ENCODE data around the gene BBOX1.
"Not testable (repeated sequence)": the region's sequence is repeated elsewhere in the genome, so short reads cannot be mapped to it uniquely, and the experiment has no call there.

Gene BBOX1

DNA sequence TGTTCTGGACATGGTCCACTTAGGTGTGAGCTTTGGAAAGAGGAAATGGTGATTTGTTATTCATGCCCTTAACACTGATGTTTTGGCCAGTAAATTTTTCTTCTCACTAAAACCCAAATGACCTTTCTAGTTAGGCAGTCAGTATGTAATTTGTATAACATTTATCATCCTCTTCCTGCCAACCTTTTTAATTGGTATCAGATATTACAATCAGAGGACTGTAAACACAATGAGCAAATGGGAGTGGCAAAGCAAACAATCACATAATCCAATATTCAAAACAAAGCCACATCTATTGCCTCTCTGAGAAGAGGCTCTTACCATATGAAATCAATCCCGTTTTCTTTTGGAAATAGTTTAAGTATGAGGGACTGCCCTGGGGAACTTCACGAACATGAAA is 49.1 kb downstream of the BBOX1 start:
- ATAC-seq, result no peak
- TF ChIP-seq, protein P1, sequence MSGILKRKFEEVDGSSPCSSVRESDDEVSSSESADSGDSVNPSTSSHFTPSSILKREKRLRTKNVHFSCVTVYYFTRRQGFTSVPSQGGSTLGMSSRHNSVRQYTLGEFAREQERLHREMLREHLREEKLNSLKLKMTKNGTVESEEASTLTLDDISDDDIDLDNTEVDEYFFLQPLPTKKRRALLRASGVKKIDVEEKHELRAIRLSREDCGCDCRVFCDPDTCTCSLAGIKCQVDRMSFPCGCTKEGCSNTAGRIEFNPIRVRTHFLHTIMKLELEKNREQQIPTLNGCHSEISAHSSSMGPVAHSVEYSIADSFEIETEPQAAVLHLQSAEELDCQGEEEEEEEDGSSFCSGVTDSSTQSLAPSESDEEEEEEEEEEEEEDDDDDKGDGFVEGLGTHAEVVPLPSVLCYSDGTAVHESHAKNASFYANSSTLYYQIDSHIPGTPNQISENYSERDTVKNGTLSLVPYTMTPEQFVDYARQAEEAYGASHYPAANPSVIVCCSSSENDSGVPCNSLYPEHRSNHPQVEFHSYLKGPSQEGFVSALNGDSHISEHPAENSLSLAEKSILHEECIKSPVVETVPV (CRISPR knock-in tag; IDR thresholded peaks at IDR 0.05), result no peak
- TF ChIP-seq, protein P2, sequence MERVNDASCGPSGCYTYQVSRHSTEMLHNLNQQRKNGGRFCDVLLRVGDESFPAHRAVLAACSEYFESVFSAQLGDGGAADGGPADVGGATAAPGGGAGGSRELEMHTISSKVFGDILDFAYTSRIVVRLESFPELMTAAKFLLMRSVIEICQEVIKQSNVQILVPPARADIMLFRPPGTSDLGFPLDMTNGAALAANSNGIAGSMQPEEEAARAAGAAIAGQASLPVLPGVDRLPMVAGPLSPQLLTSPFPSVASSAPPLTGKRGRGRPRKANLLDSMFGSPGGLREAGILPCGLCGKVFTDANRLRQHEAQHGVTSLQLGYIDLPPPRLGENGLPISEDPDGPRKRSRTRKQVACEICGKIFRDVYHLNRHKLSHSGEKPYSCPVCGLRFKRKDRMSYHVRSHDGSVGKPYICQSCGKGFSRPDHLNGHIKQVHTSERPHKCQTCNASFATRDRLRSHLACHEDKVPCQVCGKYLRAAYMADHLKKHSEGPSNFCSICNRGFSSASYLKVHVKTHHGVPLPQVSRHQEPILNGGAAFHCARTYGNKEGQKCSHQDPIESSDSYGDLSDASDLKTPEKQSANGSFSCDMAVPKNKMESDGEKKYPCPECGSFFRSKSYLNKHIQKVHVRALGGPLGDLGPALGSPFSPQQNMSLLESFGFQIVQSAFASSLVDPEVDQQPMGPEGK (CRISPR knock-in tag; IDR thresholded peaks at IDR 0.05; ENCODE audit: borderline replicate concordance), result no peak
- TF ChIP-seq ZC3H10 (CRISPR knock-in tag; IDR thresholded peaks at IDR 0.05) (no peak), SNAI2 (CRISPR knock-in tag; IDR thresholded peaks at IDR 0.05) (no peak), BACH2 (CRISPR knock-in tag; IDR thresholded peaks at IDR 0.05; ENCODE audit: borderline replicate concordance) (no peak), OSR1 (CRISPR knock-in tag; IDR thresholded peaks at IDR 0.05) (no peak), TCF4 (CRISPR knock-in tag; IDR thresholded peaks at IDR 0.05; ENCODE audit: borderline replicate concordance) (no peak), ZFP30 (CRISPR knock-in tag; IDR thresholded peaks at IDR 0.05) (no peak), TOX (CRISPR knock-in tag; IDR thresholded peaks at IDR 0.05; ENCODE audit: borderline replicate concordance) (no peak)
- TF ChIP-seq, protein P3, sequence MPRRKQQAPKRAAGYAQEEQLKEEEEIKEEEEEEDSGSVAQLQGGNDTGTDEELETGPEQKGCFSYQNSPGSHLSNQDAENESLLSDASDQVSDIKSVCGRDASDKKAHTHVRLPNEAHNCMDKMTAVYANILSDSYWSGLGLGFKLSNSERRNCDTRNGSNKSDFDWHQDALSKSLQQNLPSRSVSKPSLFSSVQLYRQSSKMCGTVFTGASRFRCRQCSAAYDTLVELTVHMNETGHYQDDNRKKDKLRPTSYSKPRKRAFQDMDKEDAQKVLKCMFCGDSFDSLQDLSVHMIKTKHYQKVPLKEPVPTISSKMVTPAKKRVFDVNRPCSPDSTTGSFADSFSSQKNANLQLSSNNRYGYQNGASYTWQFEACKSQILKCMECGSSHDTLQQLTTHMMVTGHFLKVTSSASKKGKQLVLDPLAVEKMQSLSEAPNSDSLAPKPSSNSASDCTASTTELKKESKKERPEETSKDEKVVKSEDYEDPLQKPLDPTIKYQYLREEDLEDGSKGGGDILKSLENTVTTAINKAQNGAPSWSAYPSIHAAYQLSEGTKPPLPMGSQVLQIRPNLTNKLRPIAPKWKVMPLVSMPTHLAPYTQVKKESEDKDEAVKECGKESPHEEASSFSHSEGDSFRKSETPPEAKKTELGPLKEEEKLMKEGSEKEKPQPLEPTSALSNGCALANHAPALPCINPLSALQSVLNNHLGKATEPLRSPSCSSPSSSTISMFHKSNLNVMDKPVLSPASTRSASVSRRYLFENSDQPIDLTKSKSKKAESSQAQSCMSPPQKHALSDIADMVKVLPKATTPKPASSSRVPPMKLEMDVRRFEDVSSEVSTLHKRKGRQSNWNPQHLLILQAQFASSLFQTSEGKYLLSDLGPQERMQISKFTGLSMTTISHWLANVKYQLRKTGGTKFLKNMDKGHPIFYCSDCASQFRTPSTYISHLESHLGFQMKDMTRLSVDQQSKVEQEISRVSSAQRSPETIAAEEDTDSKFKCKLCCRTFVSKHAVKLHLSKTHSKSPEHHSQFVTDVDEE (CRISPR knock-in tag; IDR thresholded peaks at IDR 0.05), result no peak
- TF ChIP-seq, protein P4, sequence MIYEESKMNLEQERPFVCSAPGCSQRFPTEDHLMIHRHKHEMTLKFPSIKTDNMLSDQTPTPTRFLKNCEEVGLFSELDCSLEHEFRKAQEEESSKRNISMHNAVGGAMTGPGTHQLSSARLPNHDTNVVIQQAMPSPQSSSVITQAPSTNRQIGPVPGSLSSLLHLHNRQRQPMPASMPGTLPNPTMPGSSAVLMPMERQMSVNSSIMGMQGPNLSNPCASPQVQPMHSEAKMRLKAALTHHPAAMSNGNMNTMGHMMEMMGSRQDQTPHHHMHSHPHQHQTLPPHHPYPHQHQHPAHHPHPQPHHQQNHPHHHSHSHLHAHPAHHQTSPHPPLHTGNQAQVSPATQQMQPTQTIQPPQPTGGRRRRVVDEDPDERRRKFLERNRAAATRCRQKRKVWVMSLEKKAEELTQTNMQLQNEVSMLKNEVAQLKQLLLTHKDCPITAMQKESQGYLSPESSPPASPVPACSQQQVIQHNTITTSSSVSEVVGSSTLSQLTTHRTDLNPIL (CRISPR knock-in tag; IDR thresholded peaks at IDR 0.05; ENCODE audit: low read depth), result no peak

DNA sequence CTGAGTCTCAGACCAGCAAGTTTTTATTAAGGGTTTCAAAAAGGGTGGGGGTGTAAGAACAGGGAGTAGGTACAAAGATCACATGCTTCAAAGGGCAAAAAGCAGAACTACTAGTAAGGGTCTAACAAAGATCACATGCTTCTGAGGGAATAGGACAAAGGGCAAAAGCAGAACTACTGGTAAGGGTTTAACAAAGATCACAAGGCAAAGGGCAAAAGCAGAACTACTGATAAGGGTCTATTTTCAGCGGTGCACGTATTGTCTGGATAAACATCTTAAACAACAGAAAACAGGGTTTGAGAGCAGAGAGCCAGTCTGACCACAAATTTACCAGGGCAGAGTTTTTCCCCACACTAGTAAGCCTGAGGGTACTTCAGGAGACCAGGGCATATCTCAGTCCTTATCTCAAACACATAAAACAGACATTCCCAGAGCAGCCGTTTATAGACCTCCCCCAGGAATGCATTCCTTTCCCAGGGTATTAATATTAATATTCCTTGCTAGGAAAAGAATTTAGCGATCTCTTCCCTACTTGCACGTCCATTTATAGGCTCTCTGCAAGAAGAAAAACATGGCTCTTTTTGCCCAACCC is 49.8 kb downstream of the BBOX1 start:
- not testable (repeated sequence) for ATAC-seq

DNA sequence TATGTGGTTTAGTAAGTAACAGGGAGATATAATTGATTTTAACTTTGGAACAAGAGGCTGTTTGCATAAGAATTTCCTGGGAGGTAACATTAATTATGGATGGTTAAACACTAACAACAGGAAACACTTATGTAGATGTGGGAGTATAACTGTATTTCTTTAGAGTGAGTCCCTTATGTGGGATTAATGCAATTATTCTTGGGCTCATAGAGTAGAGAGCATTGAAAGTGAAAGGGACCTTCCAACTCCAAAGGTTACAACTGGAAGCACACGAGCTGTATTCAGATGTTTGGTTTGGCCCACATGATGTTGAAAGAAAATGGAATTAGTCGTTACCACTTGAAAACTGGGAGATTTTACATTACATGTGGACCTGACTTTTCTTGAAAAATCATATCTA is 53.5 kb downstream of the BBOX1 start:
- ATAC-seq, result no peak
- TF ChIP-seq ESRRG (CRISPR knock-in tag; IDR thresholded peaks at IDR 0.05) (no peak), RARB (CRISPR knock-in tag; IDR thresholded peaks at IDR 0.05) (no peak), ZFP30 (CRISPR knock-in tag; IDR thresholded peaks at IDR 0.05) (no peak), TOX (CRISPR knock-in tag; IDR thresholded peaks at IDR 0.05; ENCODE audit: borderline replicate concordance) (no peak), OSR1 (CRISPR knock-in tag; IDR thresholded peaks at IDR 0.05) (no peak), ISL1 (CRISPR knock-in tag; IDR thresholded peaks at IDR 0.05) (no peak), ZNF70 (CRISPR knock-in tag; IDR thresholded peaks at IDR 0.05) (no peak)
- TF ChIP-seq, protein P3 (CRISPR knock-in tag; IDR thresholded peaks at IDR 0.05), result no peak
- TF ChIP-seq, protein P1 (CRISPR knock-in tag; IDR thresholded peaks at IDR 0.05), result no peak
